Thyroid gland (tissue), 4 donors: ENCODE results near the gene PPP1R3A.

Experiments used
- POLR2A ChIP-seq, 2 donors: fragments of 450-650 bp; IDR thresholded peaks; one replicate each; pipeline ENCODE4 v1.6.1; 2017; ENCODE audit warnings: antibody characterized with exemption in 2 of 2, mild to moderate bottlenecking in 2 of 2, moderate library complexity in 1 of 2
- TF ChIP-seq, protein P1 (sequence below), 6 experiments: fragments of 200-600 bp in 3 of 6; fragments of 450-650 bp in 3 of 6; sonication (generic) in 3 of 6; IDR thresholded peaks; one replicate each; pipeline ENCODE4 v1.5.1; 2016 to 2019; ENCODE audit warnings: antibody characterized with exemption in 6 of 6, mild to moderate bottlenecking in 2 of 6, inconsistent platforms in 1 of 6, moderate library complexity in 1 of 6

DNA sequence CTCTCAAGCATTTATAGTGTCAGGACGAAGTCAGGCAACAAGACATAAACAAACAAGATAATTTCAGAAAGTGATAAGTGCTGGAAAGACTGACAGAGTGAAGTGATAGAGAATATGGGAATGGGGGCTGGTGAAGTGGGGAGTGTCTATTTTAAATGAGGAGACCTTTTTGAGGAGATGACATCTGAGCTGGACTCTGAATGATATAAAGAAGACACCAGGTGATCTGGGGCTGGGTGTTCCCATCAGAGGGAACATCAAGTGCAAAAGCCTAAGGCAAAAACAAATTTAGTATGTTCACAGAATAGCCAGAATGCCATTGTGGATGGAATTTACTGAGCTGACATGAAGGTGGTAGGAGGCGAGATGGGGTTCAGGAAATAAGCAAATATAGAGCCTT is 83.4 kb downstream of the PPP1R3A start:
- TF ChIP-seq POLR2A (IDR thresholded peaks at IDR 0.05) = no peak
- TF ChIP-seq, protein P1, sequence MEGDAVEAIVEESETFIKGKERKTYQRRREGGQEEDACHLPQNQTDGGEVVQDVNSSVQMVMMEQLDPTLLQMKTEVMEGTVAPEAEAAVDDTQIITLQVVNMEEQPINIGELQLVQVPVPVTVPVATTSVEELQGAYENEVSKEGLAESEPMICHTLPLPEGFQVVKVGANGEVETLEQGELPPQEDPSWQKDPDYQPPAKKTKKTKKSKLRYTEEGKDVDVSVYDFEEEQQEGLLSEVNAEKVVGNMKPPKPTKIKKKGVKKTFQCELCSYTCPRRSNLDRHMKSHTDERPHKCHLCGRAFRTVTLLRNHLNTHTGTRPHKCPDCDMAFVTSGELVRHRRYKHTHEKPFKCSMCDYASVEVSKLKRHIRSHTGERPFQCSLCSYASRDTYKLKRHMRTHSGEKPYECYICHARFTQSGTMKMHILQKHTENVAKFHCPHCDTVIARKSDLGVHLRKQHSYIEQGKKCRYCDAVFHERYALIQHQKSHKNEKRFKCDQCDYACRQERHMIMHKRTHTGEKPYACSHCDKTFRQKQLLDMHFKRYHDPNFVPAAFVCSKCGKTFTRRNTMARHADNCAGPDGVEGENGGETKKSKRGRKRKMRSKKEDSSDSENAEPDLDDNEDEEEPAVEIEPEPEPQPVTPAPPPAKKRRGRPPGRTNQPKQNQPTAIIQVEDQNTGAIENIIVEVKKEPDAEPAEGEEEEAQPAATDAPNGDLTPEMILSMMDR (IDR thresholded peaks at IDR 0.05) = no peak
